BE2C (cell line): ENCODE results near the gene BCAM.

Experiments
- DNase-seq: peaks from one replicate; pipeline ENCODE4 v3.0.0-alpha.2; 2020
- H3K27me3 ChIP-seq: fragments of 250-450 bp; sonication (Bioruptor Pico); 2 replicates; pipeline ENCODE4 v1.5.1; 2020; ENCODE audit warnings: mild to moderate bottlenecking
- H3K36me3 ChIP-seq: fragments of 250-450 bp; sonication (Bioruptor Pico); 2 replicates; pipeline ENCODE4 v1.5.1; 2020; ENCODE audit warnings: mild to moderate bottlenecking
- H3K4me1 ChIP-seq: fragments of 250-450 bp; sonication (Bioruptor Pico); 2 replicates; pipeline ENCODE4 v1.5.1; 2020
- H3K4me3 ChIP-seq: 2 replicates; pipeline ENCODE4 v1.5.1; 2011; ENCODE audit warnings: low read depth, low read length
- H3K9me3 ChIP-seq: fragments of 250-450 bp; sonication (Bioruptor Pico); 2 replicates; pipeline ENCODE4 v1.5.1; 2020
- TF ChIP-seq, protein P1 (sequence below): IDR thresholded peaks from 2 replicates; pipeline ENCODE4 v1.5.1; 2012; ENCODE audit warnings: mild to moderate bottlenecking, low read depth, low read length

BCAM gene

DNA sequence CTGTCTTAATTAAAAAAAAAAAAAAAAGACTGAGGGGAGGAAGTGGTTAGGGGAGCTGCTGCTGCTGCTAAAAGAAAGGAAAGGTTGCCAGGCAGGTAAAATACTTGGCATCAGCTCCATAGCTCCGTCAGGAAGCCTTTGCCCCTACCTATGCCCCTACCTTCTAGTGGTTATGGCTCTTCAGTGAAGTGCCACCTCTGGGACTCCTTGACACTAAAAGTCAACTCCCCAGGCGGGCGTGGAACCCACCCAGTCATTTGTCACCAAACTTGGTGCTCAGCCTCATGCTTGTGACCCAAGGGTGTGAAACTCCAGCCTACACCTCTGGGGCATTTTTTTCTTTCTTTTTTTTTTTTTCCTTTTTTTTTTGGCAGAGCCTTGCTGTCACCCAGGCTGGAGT, 32.3 kb downstream of the BCAM start:
- TF ChIP-seq, protein P1, sequence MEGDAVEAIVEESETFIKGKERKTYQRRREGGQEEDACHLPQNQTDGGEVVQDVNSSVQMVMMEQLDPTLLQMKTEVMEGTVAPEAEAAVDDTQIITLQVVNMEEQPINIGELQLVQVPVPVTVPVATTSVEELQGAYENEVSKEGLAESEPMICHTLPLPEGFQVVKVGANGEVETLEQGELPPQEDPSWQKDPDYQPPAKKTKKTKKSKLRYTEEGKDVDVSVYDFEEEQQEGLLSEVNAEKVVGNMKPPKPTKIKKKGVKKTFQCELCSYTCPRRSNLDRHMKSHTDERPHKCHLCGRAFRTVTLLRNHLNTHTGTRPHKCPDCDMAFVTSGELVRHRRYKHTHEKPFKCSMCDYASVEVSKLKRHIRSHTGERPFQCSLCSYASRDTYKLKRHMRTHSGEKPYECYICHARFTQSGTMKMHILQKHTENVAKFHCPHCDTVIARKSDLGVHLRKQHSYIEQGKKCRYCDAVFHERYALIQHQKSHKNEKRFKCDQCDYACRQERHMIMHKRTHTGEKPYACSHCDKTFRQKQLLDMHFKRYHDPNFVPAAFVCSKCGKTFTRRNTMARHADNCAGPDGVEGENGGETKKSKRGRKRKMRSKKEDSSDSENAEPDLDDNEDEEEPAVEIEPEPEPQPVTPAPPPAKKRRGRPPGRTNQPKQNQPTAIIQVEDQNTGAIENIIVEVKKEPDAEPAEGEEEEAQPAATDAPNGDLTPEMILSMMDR: no peak
- no peaks in the 10 kb centered on the region for H3K36me3 ChIP-seq
- H3K27me3 ChIP-seq: no peaks in the 10 kb centered on the region
- no peaks in the 10 kb centered on the region for H3K4me1 ChIP-seq
- H3K9me3 ChIP-seq: no peaks in the 10 kb centered on the region
- no peak overlapping the region for H3K4me3 ChIP-seq
- DNase-seq: no peak

DNA sequence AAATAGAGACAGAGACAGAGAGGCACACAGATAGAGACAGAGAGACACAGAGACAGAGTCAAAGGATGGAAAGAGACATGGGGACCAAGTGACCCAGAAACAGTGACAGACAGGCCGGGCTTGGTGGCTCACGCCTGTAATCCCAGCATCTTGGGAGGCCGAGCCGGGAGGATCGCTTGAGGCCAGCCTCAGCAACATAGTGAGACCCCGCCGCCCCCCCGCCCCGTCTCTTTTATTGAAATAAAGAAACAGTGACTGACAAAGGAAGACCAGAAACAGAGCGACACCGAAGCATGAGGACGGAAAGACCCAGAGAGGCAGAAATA, 36.3 kb downstream of the BCAM start:
- DNase-seq: no peak
- Histone ChIP-seq H3K9me3 (no peaks in the 10 kb centered on the region), H3K36me3 (no peaks in the 10 kb centered on the region), H3K4me1 (peaks cover 12% of the 10 kb centered on the region), H3K27me3 (peaks cover 9% of the 10 kb centered on the region), H3K4me3 (no peak overlapping the region)
- TF ChIP-seq, protein P1: no peak

DNA sequence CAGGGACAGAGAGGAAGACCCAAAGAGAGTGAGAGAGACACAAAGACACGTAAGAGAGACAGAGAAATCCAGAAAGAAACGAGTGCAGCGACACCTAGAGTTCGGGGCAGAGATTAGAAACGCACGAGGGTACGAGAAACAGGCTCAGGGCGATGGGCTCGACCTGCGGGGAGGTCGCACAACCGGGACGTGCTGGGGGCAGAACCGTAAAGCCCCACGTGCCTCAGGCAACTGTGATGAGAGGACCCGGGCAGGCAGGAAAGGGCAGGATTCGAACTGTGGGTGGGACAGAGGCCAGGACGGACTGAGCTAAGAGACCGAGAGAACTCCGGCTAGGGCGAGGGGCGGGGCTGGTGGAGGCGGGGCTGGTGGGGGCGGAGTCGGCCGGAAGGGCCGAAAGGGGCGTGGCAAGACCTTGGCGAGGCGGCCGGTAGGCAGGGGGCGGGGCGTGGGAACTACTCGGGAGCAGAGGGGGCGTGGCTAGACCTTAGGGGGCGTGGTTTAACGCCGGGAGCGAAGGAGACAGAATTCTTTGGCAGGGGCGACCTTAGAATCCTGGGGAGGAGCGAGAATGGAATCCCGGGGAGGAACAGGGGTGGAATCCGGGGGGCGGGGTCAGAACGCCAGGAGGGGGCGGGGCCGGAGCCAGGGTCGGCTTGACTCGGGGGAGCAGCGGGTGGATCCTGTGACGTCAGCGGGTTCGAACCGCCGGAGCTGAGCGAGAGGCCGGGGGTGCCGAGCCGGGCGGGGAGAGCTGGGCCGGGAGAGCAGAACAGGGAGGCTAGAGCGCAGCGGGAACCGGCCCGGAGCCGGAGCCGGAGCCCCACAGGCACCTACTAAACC, 36.9 kb downstream of the BCAM start, which contains the start of gene NECTIN2:
Gene NECTIN2, plus strand, starts transcription at position 686 of the 843 bp plus-strand sequence. CDS start 229 bp downstream, outside the sequence.
- no peaks in the 10 kb centered on the region for H3K9me3 ChIP-seq
- H3K4me3 ChIP-seq: peak within 1 kb of the TSS; percentile 71
- no peaks in the 10 kb centered on the region for H3K36me3 ChIP-seq
- peak; percentile 100 for DNase-seq
- H3K27me3 ChIP-seq: peaks cover 9% of the 10 kb centered on the region
- peaks cover 16% of the 10 kb centered on the region for H3K4me1 ChIP-seq
- TF ChIP-seq, protein P1: peak; percentile 80

DNA sequence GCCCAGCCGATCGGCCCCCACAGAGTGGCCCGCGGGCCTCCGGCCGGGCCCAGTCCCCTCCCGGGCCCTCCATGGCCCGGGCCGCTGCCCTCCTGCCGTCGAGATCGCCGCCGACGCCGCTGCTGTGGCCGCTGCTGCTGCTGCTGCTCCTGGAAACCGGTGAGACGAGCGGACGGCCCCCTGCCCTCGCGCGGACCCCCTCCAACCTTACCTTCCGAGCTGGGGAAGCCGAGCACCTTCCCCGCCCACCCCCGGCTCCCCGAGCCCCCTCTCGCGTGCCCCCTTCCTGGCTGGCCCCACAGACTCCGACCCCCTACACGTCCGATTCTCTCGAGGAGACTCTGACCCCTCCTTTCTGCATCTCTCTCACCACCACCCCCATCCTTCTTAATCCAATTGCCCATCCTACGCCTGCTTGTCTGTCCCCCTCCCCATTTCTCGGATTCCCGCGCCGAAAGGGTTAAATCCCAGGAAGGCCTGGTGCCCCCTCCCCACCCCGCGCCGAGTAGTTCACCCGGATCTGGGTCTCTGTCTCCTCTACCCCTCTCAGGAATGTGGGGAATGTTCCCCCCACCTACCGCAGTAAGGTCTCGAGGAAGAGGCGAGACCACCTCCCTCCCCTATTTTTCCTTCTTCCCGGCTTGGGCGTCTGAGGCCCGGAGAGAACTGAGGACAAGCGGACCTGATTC, 37.7 kb downstream of the BCAM start:
- Histone ChIP-seq H3K4me3 (peak overlapping the region; percentile 71), H3K27me3 (peaks cover 9% of the 10 kb centered on the region), H3K36me3 (no peaks in the 10 kb centered on the region), H3K4me1 (peaks cover 24% of the 10 kb centered on the region), H3K9me3 (no peaks in the 10 kb centered on the region)
- no peak for DNase-seq
- TF ChIP-seq, protein P1: no peak

DNA sequence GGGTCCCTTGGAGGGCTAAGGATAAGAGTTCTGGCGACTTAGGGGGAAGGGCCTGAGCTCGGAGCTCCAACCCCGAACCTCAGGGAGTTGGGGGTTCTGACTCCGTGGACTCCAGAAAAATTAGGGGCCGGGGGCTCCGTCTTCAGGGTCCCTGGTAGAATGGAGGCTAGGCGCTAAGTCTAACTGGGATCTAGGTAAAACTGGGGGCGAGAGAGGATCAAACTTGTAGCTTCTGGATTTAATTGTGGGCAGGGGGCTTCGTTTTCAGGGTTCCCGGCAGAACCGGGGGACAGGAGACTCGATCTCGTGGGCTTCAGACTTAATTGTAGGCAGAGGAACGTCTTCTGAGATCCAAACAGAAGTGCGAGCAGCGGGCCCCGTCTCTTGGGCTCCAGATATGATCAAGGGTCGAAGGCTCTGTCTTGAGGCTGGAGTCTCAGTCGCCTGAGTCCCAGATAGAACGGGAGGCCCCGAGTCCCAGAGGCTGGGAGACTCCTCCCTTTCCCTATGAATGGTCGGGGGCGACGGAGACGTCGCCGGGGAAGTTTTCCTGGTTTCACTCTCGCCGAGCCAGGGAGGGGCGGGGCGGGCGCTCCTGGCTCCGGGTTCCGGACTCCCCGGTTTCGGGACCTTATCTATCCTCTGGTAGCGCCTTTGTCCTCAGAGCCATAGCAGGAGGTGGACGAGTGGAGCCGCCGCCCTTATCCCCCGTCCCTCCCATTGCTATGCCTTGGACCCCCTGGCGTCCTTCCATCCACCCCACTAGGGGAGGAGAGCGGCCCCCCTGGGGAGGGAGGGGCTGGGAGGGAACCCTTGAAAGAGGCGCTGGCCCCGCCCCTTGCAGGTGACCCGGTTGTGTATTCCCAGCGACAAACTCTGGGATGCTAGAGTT, 38.5 kb downstream of the BCAM start:
- Histone ChIP-seq H3K4me3 (peak overlapping the region; percentile 71), H3K9me3 (no peaks in the 10 kb centered on the region), H3K36me3 (no peaks in the 10 kb centered on the region), H3K27me3 (peaks cover 9% of the 10 kb centered on the region), H3K4me1 (peaks cover 24% of the 10 kb centered on the region)
- TF ChIP-seq, protein P1: no peak
- DNase-seq: peak; percentile 32
